SU-DHL-6 (cell line): ENCODE measurements around the gene TMEM163.

ENCODE experiments used
- H2AFZ ChIP-seq: fragments of 200-600 bp; sonication (generic); 2 replicates; pipeline ENCODE4 v1.6.1; 2014; ENCODE audit warnings: low read depth, mild to moderate bottlenecking, moderate library complexity, mixed read lengths, antibody characterized with exemption, low read length; ENCODE audit not compliant: severe bottlenecking
- H3F3A ChIP-seq: fragments of 200-600 bp; shearing (Covaris generic); 2 replicates; pipeline ENCODE4 v1.6.0; 2016; ENCODE audit warnings: antibody characterized with exemption, mild to moderate bottlenecking; ENCODE audit not compliant: insufficient read depth
- H3K27ac ChIP-seq: fragments of 200-600 bp; sonication (generic); 2 replicates; pipeline ENCODE4 v1.5.1; 2016; ENCODE audit warnings: low read depth, mild to moderate bottlenecking, low read length, moderate library complexity, mixed read lengths
- H3K27me3 ChIP-seq: fragments of 200-600 bp; sonication (generic), shearing (Covaris generic); 2 replicates; pipeline ENCODE4 v1.6.0; 2014; ENCODE audit warnings: mild to moderate bottlenecking, low read length
- H3K36me3 ChIP-seq: fragments of 200-600 bp; sonication (generic); 2 replicates; pipeline ENCODE4 v1.6.1; 2014; ENCODE audit warnings: mild to moderate bottlenecking, low read length, mixed read lengths
- H3K4me2 ChIP-seq: fragments of 300-600, 200-600 bp; shearing (Covaris generic), sonication (generic); 2 replicates; pipeline ENCODE4 v1.6.0; 2014; ENCODE audit warnings: low read length, low read depth, mild to moderate bottlenecking; ENCODE audit not compliant: poor library complexity, severe bottlenecking
- H3K4me3 ChIP-seq: fragments of 200-600 bp; sonication (generic); 2 replicates; pipeline ENCODE4 v1.5.1; 2014; ENCODE audit warnings: antibody characterized with exemption, low read length, mild to moderate bottlenecking, mixed read lengths; ENCODE audit not compliant: insufficient read depth, poor library complexity, severe bottlenecking
- H3K79me2 ChIP-seq: fragments of 200-600 bp; sonication (generic); 2 replicates; pipeline ENCODE4 v1.6.1; 2014; ENCODE audit warnings: mild to moderate bottlenecking, low read length, moderate library complexity; ENCODE audit not compliant: insufficient read depth
- H3K9ac ChIP-seq: fragments of 200-600 bp; sonication (generic); 2 replicates; pipeline ENCODE4 v1.7.0; 2014; ENCODE audit warnings: mild to moderate bottlenecking, low read length
- H3K9me2 ChIP-seq: fragments of 200-600 bp; sonication (generic); replicated peaks from 2 replicates; pipeline ENCODE4 v1.6.1; 2014; ENCODE audit warnings: low read length; ENCODE audit not compliant: insufficient read depth
- H3K9me3 ChIP-seq: fragments of 200-600 bp; sonication (generic); 2 replicates; pipeline ENCODE4 v1.6.1; 2014; ENCODE audit warnings: low read length, mixed read lengths; ENCODE audit not compliant: insufficient read depth
- H4K20me1 ChIP-seq: fragments of 200-600 bp; sonication (generic); 2 replicates; pipeline ENCODE4 v1.6.1; 2014; ENCODE audit warnings: low read depth, mild to moderate bottlenecking, antibody characterized with exemption, low read length, moderate library complexity, mixed read lengths
- CTCF ChIP-seq: fragments of 200-600 bp; sonication (generic); IDR thresholded peaks from one replicate; pipeline ENCODE4 v1.5.1; 2017; ENCODE audit warnings: antibody characterized with exemption, mild to moderate bottlenecking, low read length, moderate library complexity; ENCODE audit not compliant: insufficient read depth, poor library complexity, severe bottlenecking
- EZH2phosphoT487 ChIP-seq: fragments of 200-600 bp; sonication (generic), shearing (Covaris generic); conservative IDR thresholded peaks from 2 replicates; pipeline ENCODE4 v1.6.1; 2018; ENCODE audit warnings: mild to moderate bottlenecking, antibody characterized with exemption, low read length, moderate library complexity, mixed read lengths

TMEM163 gene

GRCh38 chr2:134705861-134706586 is 12.8 kb downstream of the TMEM163 start:
- Histone ChIP-seq H3K9me3 (no peaks in the 10 kb centered on the region), H3K9me2 (no peaks in the 10 kb centered on the region), H2AFZ (no peak overlapping the region), H3K27me3 (no peaks in the 10 kb centered on the region), H3F3A (no peaks in the 10 kb centered on the region), H3K9ac (no peak overlapping the region), H3K79me2 (no peaks in the 10 kb centered on the region), H3K4me2 (no peak overlapping the region), H4K20me1 (no peaks in the 10 kb centered on the region), H3K27ac (no peak overlapping the region), H3K4me3 (no peak overlapping the region), H3K36me3 (0 out of 2 replicates have a peak, but pooled peaks cover under 1% of the 10 kb centered on the region)
- no peak for TF ChIP-seq EZH2phosphoT487
- TF ChIP-seq CTCF: no peak

- Histone ChIP-seq H3K9me2 (no peaks in the 10 kb centered on the region), H3K79me2 (no peaks in the 10 kb centered on the region), H2AFZ (no peak overlapping the region), H3K4me3 (no peak overlapping the region), H3K27me3 (no peaks in the 10 kb centered on the region), H4K20me1 (no peaks in the 10 kb centered on the region), H3K9me3 (no peaks in the 10 kb centered on the region), H3K27ac (no peak overlapping the region), H3F3A (no peaks in the 10 kb centered on the region), H3K9ac (no peak overlapping the region), H3K4me2 (no peak overlapping the region), H3K36me3 (no peaks in the 10 kb centered on the region)
- TF ChIP-seq EZH2phosphoT487: no peak
- TF ChIP-seq CTCF: no peak
Observed at GRCh38 chr2:134704173-134704572, 14.6 kb downstream of the TMEM163 start.

- Histone ChIP-seq H3K9me3 (no peaks in the 10 kb centered on the region), H3K9me2 (no peaks in the 10 kb centered on the region), H3K4me3 (no peak overlapping the region), H4K20me1 (no peaks in the 10 kb centered on the region), H3K79me2 (no peaks in the 10 kb centered on the region), H3K27me3 (no peaks in the 10 kb centered on the region), H3K27ac (no peak overlapping the region), H3F3A (no peaks in the 10 kb centered on the region), H3K9ac (no peak overlapping the region), H3K36me3 (no peaks in the 10 kb centered on the region), H2AFZ (no peak overlapping the region), H3K4me2 (no peak overlapping the region)
- TF ChIP-seq EZH2phosphoT487 (no peak), CTCF (no peak)
Observed at GRCh38 chr2:134703426-134703825, 15.4 kb downstream of the TMEM163 start.
